Measurements from ENCODE around the gene CTNNBIP1.

The CTNNBIP1 gene

GRCh38 chr1:9894115-9894514 is 16.0 kb downstream of the CTNNBIP1 start:
- Histone ChIP-seq H3K36me3 (ENCODE audit: control insufficient read depth in 1 of 2, insufficient read depth in 2 of 2, low read length in 2 of 2) (no peaks in the 10 kb centered on the region), H2BK120ac (ENCODE audit: insufficient read depth, low read length, poor library complexity) (no peak overlapping the region), H3K18ac (ENCODE audit: low read length) (no peak overlapping the region), H3K4me3 (ENCODE audit: low read depth, low read length) (no peak overlapping the region), H3K14ac (ENCODE audit: low read length) (no peak overlapping the region), H3K9me3 (ENCODE audit: insufficient read depth, low read depth, low read length) (no peaks in the 10 kb centered on the region), H3K79me1 (ENCODE audit: low read length) (peaks cover 10% of the 10 kb centered on the region), H3K9ac (ENCODE audit: low read length) (no peak overlapping the region), H4K91ac (ENCODE audit: low read depth, low read length) (no peak overlapping the region), H2BK12ac (ENCODE audit: low read length) (no peak overlapping the region), H2BK5ac (ENCODE audit: low read depth, low read length, poor library complexity) (no peak overlapping the region), H3K4me2 (ENCODE audit: low read length) (no peak overlapping the region), H4K12ac (ENCODE audit: low read depth, low read length) (no peak overlapping the region), H3K4me1 (ENCODE audit: control insufficient read depth in 1 of 2, insufficient read depth in 2 of 2, low read length in 2 of 2) (peaks cover 22 to 30% of the 10 kb centered on the region in 2 experiments), H3K4ac (ENCODE audit: low read depth, low read length) (no peak overlapping the region), H3K27ac (ENCODE audit: low read depth, low read length) (no peak overlapping the region), H3K23ac (ENCODE audit: low read length) (no peak overlapping the region), H2AFZ (ENCODE audit: insufficient read depth, low read length, poor library complexity) (no peak overlapping the region), H3K79me2 (ENCODE audit: control insufficient read depth, insufficient read depth, low read length, poor library complexity) (no peaks in the 10 kb centered on the region), H4K8ac (ENCODE audit: low read depth, low read length) (no peak overlapping the region), H2AK5ac (ENCODE audit: low read length) (no peak overlapping the region), H3K27me3 (ENCODE audit: insufficient read depth, low read length) (no peaks in the 10 kb centered on the region)
- no CpG with 5 or more reads among the region's 3 CpGs for WGBS (ENCODE audit: extremely low coverage, insufficient coverage, insufficient read length)
- no peak for DNase-seq

GRCh38 chr1:9892563-9893528 is 17.2 kb downstream of the CTNNBIP1 start:
- H3K4ac ChIP-seq (ENCODE audit: low read depth, low read length): no peak overlapping the region
- H3K9ac ChIP-seq (ENCODE audit: low read length): no peak overlapping the region
- H4K12ac ChIP-seq (ENCODE audit: low read depth, low read length): no peak overlapping the region
- no peak overlapping the region for H2BK5ac ChIP-seq (ENCODE audit: low read depth, low read length, poor library complexity)
- no peak overlapping the region for H3K23ac ChIP-seq (ENCODE audit: low read length)
- H3K9me3 ChIP-seq (ENCODE audit: insufficient read depth, low read depth, low read length): no peaks in the 10 kb centered on the region
- no peaks in the 10 kb centered on the region for H3K36me3 ChIP-seq (ENCODE audit: control insufficient read depth in 1 of 2, insufficient read depth in 2 of 2, low read length in 2 of 2)
- no peak overlapping the region for H3K4me2 ChIP-seq (ENCODE audit: low read length)
- H3K27me3 ChIP-seq (ENCODE audit: insufficient read depth, low read length): no peaks in the 10 kb centered on the region
- H4K8ac ChIP-seq (ENCODE audit: low read depth, low read length): no peak overlapping the region
- H3K18ac ChIP-seq (ENCODE audit: low read length): no peak overlapping the region
- H3K79me2 ChIP-seq (ENCODE audit: control insufficient read depth, insufficient read depth, low read length, poor library complexity): no peaks in the 10 kb centered on the region
- peak overlapping the region; percentile 6 for H3K14ac ChIP-seq (ENCODE audit: low read length)
- peaks cover 22 to 34% of the 10 kb centered on the region in 2 experiments for H3K4me1 ChIP-seq (ENCODE audit: control insufficient read depth in 1 of 2, insufficient read depth in 2 of 2, low read length in 2 of 2)
- no peak overlapping the region for H3K4me3 ChIP-seq (ENCODE audit: low read depth, low read length)
- H2AFZ ChIP-seq (ENCODE audit: insufficient read depth, low read length, poor library complexity): no peak overlapping the region
- peaks cover 10% of the 10 kb centered on the region for H3K79me1 ChIP-seq (ENCODE audit: low read length)
- no peak overlapping the region for H2BK12ac ChIP-seq (ENCODE audit: low read length)
- no peak overlapping the region for H2AK5ac ChIP-seq (ENCODE audit: low read length)
- peak overlapping the region; percentile 64 for H3K27ac ChIP-seq (ENCODE audit: low read depth, low read length)
- no CpG with 5 or more reads among the region's 14 CpGs for WGBS (ENCODE audit: extremely low coverage, insufficient coverage, insufficient read length)
- peak; percentile 57 to 71 for DNase-seq
- no peak overlapping the region for H2BK120ac ChIP-seq (ENCODE audit: insufficient read depth, low read length, poor library complexity)
- H4K91ac ChIP-seq (ENCODE audit: low read depth, low read length): peak overlapping the region; percentile 4

- Histone ChIP-seq H3K23ac (ENCODE audit: low read length) (no peak overlapping the region), H3K4me3 (ENCODE audit: low read depth, low read length) (no peak overlapping the region)
Observed at GRCh38 chr1:9891207-9891606, 18.9 kb downstream of the CTNNBIP1 start.

DNA sequence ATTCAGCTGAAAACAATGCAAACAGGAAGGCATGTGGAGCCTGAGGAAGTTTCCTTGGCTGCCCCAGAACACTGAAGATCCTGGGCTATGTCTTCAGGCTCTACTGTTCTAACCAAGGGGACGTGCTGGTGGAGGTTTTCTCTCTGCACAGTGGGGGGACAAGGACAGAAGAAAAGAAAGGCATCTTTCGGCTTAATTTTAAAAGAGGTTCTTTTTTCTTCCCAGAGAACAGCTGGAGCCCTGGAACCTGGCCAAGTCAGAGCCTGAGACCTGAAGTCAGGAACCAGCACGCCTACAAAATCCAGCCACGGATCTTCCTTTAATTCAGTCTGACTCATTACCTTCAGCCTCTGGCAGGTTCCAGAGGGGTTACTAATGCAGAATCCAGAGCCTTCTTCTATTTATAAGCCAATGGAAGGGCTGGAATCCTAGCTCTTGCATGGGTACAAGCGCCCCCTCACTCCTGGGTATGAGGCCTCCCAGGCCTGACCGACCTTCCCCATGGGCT is 19.8 kb downstream of the CTNNBIP1 start:
- H3K4me2 ChIP-seq (ENCODE audit: low read length): no peak overlapping the region
- peak overlapping the region; percentile 21 for H3K18ac ChIP-seq (ENCODE audit: low read length)
- H2AFZ ChIP-seq (ENCODE audit: insufficient read depth, low read length, poor library complexity): peak overlapping the region; percentile 30
- peak overlapping the region; percentile 17 for H4K8ac ChIP-seq (ENCODE audit: low read depth, low read length)
- no peaks in the 10 kb centered on the region for H3K27me3 ChIP-seq (ENCODE audit: insufficient read depth, low read length)
- H3K23ac ChIP-seq (ENCODE audit: low read length): no peak overlapping the region
- H3K9me3 ChIP-seq (ENCODE audit: insufficient read depth, low read depth, low read length): no peaks in the 10 kb centered on the region
- DNase-seq: peak; percentile 60 to 76
- peaks cover 22 to 34% of the 10 kb centered on the region in 2 experiments for H3K4me1 ChIP-seq (ENCODE audit: control insufficient read depth in 1 of 2, insufficient read depth in 2 of 2, low read length in 2 of 2)
- no peak overlapping the region for H2BK12ac ChIP-seq (ENCODE audit: low read length)
- H3K27ac ChIP-seq (ENCODE audit: low read depth, low read length): peak overlapping the region; percentile 65
- peaks cover 0 to 3% of the 10 kb centered on the region in 2 experiments for H3K36me3 ChIP-seq (ENCODE audit: control insufficient read depth in 1 of 2, insufficient read depth in 2 of 2, low read length in 2 of 2)
- H3K14ac ChIP-seq (ENCODE audit: low read length): no peak overlapping the region
- H2AK5ac ChIP-seq (ENCODE audit: low read length): no peak overlapping the region
- no CpG with 5 or more reads among the region's 6 CpGs for WGBS (ENCODE audit: extremely low coverage, insufficient coverage, insufficient read length)
- H3K4me3 ChIP-seq (ENCODE audit: low read depth, low read length): no peak overlapping the region
- no peaks in the 10 kb centered on the region for H3K79me2 ChIP-seq (ENCODE audit: control insufficient read depth, insufficient read depth, low read length, poor library complexity)
- H2BK120ac ChIP-seq (ENCODE audit: insufficient read depth, low read length, poor library complexity): no peak overlapping the region
- no peak overlapping the region for H4K91ac ChIP-seq (ENCODE audit: low read depth, low read length)
- no peak overlapping the region for H3K4ac ChIP-seq (ENCODE audit: low read depth, low read length)
- H2BK5ac ChIP-seq (ENCODE audit: low read depth, low read length, poor library complexity): peak overlapping the region; percentile 12
- peaks cover 10% of the 10 kb centered on the region for H3K79me1 ChIP-seq (ENCODE audit: low read length)
- no peak overlapping the region for H3K9ac ChIP-seq (ENCODE audit: low read length)
- no peak overlapping the region for H4K12ac ChIP-seq (ENCODE audit: low read depth, low read length)

More at GRCh38 chr1:9891207-9891606, 18.9 kb downstream of the CTNNBIP1 start:
- Histone ChIP-seq H4K12ac (ENCODE audit: low read depth, low read length) (no peak overlapping the region), H3K4me1 (ENCODE audit: control insufficient read depth in 1 of 2, insufficient read depth in 2 of 2, low read length in 2 of 2) (peaks cover 22 to 34% of the 10 kb centered on the region in 2 experiments), H3K79me2 (ENCODE audit: control insufficient read depth, insufficient read depth, low read length, poor library complexity) (no peaks in the 10 kb centered on the region), H2AFZ (ENCODE audit: insufficient read depth, low read length, poor library complexity) (no peak overlapping the region), H2BK12ac (ENCODE audit: low read length) (peak overlapping the region; percentile 53), H3K4me2 (ENCODE audit: low read length) (no peak overlapping the region), H3K79me1 (ENCODE audit: low read length) (peaks cover 10% of the 10 kb centered on the region), H3K18ac (ENCODE audit: low read length) (peak overlapping the region; percentile 68), H2AK5ac (ENCODE audit: low read length) (no peak overlapping the region), H4K8ac (ENCODE audit: low read depth, low read length) (peak overlapping the region; percentile 22), H2BK120ac (ENCODE audit: insufficient read depth, low read length, poor library complexity) (no peak overlapping the region), H3K9me3 (ENCODE audit: insufficient read depth, low read depth, low read length) (no peaks in the 10 kb centered on the region), H3K9ac (ENCODE audit: low read length) (no peak overlapping the region), H3K36me3 (ENCODE audit: control insufficient read depth in 1 of 2, insufficient read depth in 2 of 2, low read length in 2 of 2) (peaks cover 0 to 3% of the 10 kb centered on the region in 2 experiments), H3K14ac (ENCODE audit: low read length) (peak overlapping the region; percentile 24), H3K4ac (ENCODE audit: low read depth, low read length) (peak overlapping the region; percentile 6), H3K27me3 (ENCODE audit: insufficient read depth, low read length) (no peaks in the 10 kb centered on the region), H3K27ac (ENCODE audit: low read depth, low read length) (peak overlapping the region; percentile 65), H2BK5ac (ENCODE audit: low read depth, low read length, poor library complexity) (no peak overlapping the region), H4K91ac (ENCODE audit: low read depth, low read length) (peak overlapping the region; percentile 49)
- no CpG with 5 or more reads among the region's 5 CpGs for WGBS (ENCODE audit: extremely low coverage, insufficient coverage, insufficient read length)
- no peak for DNase-seq
